Skin of body (tissue), 2 donors: Measurements from ENCODE around the gene KRTAP3-1. TPM values are rescaled to one million over a fixed set of nuclear protein-coding genes. Genes with fewer than 3 reads are reported as not detected.
"Not testable (repeated sequence)": the region's sequence is repeated elsewhere in the genome, so short reads cannot be mapped to it uniquely, and the experiment has no call there.

Experiments
- DNase-seq: peaks from one replicate; lab custom pipeline; 2025; lab: John Stamatoyannopoulos, UW
- total RNA-seq: library from RNA; depleted of rRNA; stranded (reverse); fragments of >200 nt; gene quantifications from one replicate; pipeline ENCODE4 v1.2.3, GENCODE V29; 2014

KRTAP3-1 gene
- total RNA-seq, 1 donor from 2014 or later = 5.3 TPM

DNA sequence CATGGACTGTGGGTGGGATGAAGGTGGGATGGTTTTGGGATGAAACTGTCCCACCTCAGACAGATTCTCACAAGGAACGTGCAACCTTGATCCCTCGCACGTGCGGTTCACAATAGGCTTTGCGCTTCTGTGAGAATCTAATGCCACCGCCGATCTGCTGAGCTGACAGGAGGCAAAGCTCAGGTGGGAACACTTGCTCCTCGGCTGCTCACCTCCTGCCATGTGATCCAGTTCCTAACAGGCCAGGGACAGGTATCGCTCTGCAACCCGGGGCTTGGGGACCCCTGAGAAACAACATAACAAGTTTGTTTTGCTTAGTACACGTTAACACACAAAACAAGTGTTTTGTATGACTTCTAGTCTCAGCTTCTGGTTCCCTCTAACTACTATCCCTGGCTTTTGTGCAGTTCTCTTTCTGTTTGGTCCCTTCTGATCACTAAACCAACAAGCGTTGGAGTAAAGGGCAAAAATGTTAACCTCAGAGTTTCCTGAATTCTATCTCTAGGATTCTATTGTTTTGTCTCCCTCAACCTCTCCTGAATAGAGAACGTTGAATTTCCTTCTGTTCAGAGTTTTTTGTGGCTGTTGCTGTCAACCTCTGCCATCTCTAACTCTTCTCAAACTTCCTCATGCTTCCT is 7.8 kb upstream of the KRTAP3-1 start:
- DNase-seq = no peak

DNA sequence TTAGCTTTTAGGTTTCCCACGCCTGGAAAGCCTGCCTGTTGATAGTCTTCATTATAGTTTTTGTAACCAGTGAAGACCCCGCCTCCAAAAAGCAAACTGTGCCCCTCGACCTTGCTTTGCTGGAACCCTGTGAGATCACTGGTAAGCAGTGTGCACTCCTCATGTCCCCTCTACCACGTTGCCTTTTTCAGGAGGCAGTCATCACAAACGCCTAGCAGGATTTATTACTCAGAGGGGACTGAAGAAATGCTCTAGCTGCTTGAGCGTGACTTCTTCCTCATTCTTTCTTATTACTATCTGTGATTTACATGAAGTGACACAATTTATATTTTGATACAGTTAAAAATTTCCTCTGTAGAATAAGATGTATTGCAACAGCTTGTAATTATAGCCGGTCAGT is 6.5 kb upstream of the KRTAP3-1 start:
- DNase-seq = no peak

DNA sequence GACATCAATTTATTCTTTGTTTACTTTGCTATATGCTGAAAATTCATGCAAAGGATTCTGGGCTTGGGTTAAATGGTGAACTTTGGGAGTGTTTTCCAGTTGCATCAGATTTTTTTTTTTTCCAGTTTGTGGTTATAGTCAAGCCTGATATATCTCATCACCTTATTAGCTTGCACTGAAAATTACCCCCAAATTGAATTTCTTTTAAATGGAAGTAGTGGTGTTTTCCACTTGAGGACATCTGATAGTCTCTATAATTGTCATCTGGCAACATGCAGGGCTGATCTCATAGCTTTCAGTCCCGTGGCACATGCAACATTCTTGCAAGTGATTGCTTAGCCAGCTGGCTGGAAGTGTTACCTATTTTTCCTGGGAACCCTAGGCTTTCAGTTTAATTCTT is 4.7 kb upstream of the KRTAP3-1 start:
- DNase-seq = no peak

DNA sequence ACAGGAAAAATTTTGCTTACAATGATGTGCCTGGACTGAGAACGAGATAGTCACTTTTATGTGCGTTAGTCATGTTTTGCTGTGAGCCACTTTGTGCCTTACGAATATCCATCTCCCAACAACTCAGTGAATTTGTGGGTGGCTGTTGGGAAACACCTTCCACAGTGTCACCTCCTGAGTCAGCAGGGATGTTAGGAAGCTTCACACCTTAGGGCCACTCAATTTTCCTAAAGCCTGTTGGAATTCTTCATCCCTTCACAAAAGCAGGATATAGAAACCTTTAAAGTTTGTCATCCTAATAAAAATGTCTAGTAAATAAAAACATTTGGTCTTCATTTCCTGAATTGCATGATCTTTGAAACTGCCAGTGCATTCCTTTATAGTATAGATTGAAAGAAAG is 4.3 kb upstream of the KRTAP3-1 start:
- DNase-seq = no peak

DNA sequence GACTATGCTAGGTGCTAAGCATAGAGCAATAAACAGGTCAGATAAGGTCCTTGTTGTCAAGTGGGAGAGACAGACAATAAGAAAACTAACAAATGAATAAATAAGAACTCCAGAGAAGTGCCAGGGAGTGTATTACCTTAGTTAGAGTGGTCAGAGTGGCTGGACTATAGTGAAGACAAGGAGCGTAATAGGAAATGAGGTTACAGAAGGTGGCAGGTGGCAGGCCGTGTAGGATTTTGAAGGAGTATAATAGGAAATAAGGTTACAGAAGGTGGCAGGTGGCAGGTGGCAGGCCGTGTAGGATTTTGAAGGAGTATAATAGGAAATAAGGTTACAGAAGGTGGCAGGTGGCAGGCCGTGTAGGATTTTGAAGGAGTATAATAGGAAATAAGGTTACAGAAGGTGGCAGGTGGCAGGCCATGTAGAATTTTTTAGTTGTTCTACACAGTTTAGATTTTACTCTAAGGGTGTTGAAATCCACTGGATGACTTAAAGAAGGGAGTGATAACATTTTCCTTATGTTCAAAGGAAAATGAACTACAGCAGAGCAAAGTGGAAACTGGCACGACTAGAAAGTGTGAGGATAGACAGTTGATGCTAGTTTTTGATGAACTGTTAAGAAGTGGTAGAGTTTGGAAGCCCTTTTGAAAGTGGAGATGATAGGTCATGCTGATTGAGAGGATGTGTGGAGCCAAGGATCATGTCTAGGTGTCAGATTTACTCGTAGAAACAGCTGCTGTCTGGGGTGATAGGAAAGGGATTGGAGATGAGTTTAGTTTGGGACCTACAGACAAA is 3.6 kb upstream of the KRTAP3-1 start:
- DNase-seq = no peak

DNA sequence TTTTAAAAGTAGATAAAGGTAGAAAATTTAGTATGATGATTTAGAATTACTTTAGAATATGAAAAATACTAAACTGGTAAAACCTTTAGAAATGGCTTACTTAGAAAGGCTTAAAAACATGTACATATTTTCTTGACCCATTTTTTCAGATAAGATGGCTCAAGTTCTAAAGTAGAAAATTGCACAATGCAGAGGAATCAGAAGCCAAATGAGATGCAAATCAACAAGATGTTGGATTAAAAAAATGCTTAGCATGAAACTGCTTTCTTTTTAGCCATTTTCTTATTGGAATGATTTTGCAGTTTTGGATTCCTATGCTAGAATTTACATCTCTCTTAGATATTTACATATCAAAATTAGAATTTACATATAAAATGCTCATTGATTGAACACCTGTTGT is 1.5 kb upstream of the KRTAP3-1 start:
- DNase-seq = no peak

DNA sequence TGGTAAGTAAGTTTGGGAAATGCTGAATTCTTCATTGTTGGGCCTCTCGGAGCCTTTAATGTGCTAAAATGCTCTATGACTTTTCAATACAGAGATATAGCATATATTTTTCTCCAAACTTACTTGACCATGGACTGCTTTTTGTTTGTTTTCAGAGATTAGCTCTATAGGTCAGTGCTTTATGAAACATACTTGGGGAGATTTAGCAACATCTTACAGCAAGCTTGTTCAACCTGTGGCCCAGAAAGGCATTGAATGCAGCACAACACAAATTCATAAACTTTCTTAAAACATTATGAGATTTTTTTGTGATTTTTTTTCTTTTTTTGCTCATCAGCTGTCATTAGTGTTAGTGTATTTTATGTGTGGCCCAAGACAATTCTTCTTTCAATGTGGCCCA is 1.0 kb upstream of the KRTAP3-1 start:
- DNase-seq = no peak

DNA sequence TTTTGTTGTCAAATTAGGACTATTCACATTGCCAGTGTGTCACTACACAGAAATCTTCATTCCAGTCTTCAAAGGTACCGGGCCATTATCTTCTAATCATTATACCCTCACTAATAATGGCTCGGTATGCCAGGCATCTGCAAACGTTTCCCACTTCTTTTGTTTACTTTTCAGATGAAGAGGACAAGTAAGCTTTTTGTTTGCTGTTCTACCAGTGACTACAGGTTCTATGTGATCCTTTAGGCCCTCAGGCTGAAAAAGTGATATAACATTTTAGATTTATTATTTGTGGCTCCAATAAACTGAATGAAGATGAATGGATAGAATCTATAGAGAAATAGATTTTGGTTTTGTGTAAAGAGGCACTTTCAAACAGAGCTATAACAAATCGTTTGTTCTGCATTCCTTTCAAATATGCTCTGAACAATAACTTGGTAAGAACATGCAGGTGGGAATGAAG is 403 bp upstream of the KRTAP3-1 start:
- DNase-seq = no peak

DNA sequence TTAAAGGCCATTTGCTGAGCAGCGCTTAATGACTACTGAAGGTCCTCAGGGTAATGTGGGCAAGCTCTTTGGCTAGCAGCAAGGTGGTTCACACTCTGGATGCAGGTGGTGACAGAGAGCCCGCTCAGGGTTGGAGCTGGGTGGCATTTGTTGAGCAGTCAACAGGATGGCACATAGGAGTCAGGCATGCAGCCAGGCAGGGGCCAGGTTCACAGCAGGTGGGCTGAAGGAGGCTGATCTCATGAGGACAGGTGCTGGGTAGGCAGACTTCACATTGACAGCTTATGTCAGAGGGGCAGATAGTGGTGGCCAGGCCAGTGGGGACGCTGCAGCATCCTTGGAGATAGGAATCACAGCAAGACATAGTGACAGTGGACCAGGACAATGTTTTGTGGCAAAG is 4.5 kb downstream of the KRTAP3-1 start:
- DNase-seq = no peak

DNA sequence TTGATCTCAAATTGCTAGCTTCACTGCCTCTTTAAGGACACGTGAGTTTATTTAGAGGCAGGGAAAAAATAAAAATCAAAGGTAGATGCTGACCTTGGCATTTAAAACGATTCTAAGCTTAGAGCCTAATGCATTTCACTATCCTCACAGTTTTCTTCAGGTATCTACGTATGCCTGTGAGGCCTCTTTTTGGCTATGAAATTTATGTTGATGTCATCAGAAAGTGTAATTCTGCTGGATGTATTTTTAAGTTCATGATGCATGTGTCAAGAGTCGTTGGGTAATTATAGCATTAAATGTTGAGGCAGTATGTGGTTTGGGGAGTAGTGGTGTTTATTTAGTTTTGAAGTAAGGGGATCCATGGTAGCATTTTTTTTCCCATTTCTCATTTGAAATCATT is 5.0 kb downstream of the KRTAP3-1 start:
- DNase-seq = no peak

DNA sequence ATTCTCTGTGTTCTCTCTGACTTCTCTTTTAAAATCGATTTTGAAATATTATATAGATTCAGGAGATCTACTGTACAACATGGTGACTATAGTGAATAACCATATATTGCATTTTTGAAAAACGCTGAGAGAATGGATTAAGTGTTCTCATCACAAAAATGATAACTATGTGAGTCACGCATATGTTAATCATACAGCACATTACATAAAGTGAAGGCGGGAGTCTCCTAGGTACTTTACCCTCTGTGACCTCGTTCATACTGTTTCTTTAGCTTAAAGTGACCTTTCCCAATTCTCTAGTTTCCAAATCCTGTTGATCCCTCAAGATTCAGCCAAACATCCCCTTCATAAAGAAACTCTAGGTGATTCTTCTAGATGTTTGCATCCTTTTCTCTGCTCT is 6.1 kb downstream of the KRTAP3-1 start:
- no peak for DNase-seq

DNA sequence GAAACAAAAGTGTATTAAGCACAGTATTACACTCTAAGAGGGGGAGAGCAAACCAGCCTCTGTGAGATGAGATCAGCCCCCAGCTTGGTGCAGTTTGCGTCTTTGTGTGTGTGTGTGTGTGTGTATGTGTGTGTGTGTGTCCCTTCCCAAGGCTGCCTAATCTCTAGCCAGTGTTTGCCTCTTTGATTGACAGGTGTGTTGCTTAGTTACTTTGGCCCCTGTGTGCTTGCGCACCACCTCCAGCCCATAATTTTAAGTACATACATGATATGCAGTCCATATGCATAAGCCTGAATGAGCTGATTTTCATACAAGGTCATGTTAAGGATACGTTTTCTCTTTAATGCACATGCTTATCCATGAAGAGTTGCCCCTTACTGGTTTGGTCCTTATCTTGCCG is 7.1 kb downstream of the KRTAP3-1 start:
- no peak for DNase-seq

DNA sequence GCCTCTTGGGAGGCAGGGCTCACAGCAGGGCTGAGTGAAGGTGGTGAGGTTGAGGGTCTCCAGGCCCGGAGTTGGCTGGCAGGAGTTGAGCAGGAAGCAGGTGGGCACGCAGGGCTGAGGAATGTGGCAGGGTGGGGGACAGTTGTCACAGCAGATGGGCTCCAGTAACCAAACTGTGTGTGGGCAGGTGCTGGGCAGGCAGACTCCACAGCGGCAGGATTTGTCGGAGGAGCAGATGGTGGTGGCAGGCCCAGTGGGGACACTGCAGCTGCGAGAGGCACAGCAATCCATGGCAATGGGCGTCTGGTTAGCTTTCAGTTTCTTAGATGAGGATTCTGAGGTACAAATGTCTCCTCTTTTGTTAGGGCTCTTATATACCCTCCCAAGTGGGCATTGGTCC is 9.4 kb downstream of the KRTAP3-1 start, which contains the start of gene KRTAP3-2:
Gene KRTAP3-2 (minus strand): TSS at position 344 of the 400 bp plus-strand sequence. CDS start 53 bp downstream, at position 291.
- not testable (repeated sequence) for DNase-seq

DNA sequence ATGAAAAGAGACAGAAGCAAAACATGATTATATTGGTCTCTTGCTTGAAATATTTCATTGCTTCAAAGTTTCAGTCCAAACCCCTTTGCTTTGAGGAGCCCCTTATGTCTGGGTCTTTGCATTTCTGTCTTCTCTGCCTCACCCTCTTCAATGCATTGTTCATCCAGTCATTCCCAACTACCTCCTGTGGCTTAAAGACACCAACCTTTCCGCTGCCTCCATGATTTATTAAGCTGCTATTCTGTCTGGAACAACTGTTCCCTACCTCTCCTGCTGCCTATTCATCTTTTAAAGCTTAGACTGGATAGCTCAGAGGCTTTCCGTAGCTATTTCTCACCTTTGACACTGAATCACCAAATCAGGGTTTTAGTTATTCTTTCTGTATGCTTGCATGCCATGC is 11.6 kb downstream of the KRTAP3-1 start:
- no peak for DNase-seq

DNA sequence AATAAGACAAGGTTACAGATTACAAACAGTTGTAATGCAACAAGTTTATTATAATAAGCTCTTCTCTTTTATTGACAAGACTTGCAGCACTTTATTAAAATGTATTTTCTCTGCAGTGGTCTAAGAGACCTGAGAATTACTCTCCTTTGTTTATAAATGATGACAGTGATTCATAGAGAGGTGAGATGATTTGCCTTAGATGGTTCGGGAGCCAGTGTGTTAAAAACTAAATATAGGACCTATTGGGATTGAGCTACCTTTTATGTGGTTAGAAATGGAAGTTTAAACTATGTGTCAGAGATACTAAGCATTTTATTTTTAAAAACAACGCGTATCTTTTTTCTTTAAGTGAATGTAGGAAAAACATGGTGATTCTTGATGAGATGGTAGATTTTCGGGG is 12.1 kb downstream of the KRTAP3-1 start:
- no peak for DNase-seq

DNA sequence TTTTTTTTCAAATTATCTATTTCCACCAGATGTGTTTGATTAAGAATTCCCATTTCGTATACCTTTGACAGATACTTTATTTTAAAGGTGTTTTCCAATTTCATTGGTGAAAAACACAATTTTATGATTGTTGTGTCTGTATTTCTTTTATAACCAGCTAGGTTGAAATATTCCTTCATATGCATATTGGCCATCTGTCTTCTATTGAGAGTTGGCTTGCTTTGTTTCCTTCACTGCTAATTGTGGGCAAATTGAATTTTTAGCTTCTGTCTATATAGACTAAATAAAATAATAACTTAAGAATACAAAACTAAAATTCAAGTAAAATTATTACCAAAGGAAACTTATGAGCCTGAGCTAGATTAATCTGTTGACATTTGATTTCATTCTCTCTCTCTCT is 13.8 kb downstream of the KRTAP3-1 start:
- DNase-seq = no peak

DNA sequence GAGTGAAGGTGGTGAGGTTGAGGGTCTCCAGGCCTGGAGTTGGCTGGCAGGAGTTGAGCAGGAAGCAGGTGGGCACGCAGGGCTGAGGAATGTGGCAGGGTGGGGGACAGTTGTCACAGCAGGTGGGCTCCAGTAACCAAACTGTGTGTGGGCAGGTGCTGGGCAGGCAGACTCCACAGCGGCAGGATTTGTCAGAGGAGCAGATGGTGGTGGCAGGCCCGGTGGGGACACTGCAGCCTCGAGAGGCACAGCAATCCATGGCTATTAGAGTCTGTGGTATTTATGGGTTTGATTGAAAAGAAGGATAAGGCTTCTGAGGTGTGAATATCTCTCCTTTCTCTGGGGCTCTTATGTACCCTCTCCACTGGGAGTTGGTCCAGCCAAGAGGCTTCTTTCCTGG is 15.1 kb downstream of the KRTAP3-1 start, which contains the start of gene KRTAP3-3:
Gene KRTAP3-3 (minus strand): TSS at position 326 of the 400 bp plus-strand sequence. CDS start 67 bp downstream, at position 259.
- DNase-seq = no peak

DNA sequence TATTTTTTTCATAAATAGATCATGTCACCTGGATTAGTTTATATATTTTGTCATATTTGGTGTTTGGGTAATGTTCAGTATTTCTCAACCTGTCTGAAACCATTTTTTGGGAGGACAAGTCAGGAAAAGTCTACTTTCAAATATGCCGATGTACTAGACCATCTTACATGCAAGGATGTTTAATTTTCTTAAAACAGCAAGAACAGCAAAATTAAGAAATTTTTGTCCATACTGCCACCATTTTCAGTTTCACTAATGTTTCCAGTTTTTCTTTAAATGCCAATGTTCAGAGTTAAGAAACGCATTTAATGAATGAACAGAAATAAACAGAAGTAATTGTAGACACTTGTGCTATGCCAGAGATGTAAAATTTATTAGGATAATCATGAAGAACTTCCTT is 15.8 kb downstream of the KRTAP3-1 start:
- DNase-seq = no peak

DNA sequence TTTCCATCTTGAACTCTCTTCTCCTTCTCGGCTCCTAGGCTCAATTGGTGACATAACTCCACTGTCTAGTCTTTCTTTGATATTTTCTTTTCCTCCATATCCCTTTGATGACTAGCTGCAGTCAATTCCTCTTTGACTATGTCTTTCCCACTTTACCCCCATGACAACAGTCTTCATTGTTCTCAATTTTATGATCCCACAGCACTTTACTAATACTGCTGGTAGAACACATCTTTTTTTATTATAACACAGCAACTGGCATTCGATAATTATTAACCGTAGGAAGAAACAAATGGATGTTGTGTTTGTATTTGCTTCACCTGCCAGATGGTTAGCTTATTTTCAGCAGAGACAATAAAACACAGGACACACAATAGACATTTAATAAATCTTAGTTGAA is 16.3 kb downstream of the KRTAP3-1 start:
- DNase-seq = no peak

DNA sequence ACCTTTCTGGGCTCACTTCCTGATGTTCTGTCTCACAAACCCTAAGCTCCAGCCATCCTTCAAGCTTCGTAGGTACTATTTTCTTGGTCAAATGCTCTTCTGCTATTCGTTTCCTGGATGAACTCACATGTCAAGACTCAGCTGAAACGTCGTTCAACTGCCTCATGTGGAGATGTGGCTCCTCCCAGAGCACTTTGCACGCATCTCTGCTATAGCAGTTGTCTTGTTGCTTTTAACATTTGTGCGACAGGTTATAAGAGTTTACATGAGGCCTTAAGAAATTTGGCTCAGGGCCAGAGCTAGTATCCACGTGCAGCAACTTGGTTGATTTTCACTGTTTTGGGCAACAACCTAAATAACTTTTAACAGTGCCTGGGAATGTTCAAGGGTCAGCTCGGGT is 22.0 kb downstream of the KRTAP3-1 start:
- DNase-seq = no peak

DNA sequence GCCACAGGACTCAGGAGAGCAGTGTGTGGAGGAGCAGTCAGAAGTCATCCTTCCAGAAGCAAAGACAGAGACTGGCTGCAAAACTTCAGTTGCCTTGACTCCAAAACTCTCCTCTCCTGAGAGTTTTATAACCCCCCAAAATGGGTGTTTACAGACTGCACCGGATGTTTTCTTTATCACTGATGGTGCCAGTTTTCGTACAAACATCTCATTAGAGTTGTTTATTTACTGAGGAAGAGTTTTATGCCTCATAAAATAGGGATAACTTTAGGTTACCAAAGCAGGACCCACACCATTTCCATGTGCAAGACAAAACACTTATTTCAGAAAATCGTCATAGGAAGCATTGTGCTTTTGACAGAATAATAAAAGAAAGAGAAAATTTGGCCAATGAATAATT is 24.7 kb downstream of the KRTAP3-1 start, which contains the start of gene KRT40:
Gene KRT40 (minus strand): TSS at position 101 of the 400 bp plus-strand sequence. CDS start 53 bp downstream, at position 48.
- DNase-seq = no peak

DNA sequence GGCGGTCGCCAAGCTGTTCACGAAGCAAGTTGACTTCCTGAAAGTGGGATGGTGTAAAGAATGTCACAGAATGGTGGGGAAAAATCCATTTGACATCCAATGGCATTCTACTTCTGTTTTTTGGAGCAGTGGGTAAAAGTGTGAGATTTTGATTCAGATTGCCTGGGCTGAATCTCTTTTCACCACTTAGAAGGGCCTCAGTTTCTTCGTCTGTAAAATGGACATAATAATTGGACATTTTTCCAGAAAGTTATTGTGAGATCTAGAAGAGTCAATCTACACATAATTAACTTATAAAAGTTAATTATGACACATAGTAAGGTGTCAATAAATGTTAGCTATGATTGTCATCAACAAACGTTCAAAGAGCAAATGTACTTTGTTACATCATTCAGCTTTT is 27.8 kb downstream of the KRTAP3-1 start:
- DNase-seq = no peak

DNA sequence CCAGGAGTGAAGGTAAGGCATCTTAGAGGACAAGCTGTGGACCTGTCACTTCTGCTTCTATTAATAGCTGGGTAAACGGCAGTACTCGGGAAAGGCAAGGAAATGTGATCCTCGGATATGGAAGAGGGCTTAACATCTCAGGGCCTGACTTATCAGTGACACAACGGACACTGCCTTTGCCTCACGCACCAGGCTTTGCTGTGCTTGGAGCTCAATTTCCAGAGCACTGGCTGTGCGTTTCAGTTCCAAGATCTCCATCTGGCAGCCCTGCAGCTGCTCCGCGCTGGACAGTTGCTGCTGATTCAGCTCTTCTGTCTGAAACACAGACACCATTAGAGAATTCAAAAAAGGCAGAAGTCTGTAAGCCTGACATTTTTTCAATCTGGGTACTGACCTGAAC is 28.3 kb downstream of the KRTAP3-1 start:
- no peak for DNase-seq
